ENCODE results near the gene RPS6KA6.

RPS6KA6 gene

DNA sequence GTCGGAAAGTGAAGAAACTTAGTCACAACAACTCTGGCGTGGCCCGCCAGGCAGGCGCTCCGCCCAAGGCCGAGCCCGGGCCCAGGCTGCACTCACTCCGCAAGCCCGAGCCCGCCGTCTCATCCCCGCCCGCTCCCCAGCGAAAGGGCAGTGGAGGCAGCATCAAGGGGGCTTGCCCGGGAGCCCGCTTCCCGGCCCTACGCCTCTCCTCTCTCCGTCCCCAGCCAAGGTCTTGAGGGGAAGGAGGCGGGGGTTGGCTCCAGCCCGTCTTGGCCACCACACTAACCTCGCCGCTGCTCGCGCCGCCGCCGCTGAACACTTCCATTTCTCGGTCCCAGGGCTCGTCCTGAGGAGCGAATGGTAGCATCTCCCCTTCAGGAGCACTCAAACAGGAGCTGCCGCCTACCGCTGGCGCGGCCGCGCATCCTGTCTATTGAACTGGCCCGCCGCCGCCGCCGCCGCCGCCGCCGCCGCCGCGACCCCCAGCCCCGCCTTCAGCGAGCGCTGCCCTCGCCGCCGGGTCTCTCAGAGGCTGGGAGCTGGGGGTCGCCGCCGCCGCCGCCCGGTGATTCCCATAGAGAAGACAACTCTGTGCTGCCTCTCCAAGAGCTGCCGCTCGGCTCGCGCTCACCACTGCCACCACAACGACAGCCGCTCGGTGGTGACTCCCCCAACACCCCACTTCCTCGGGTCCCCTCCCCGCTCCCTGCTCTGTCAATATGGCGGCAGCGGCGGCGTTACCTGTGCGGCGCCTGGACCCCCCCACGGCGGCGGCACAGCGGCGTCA lies at the start of gene RPS6KA6:
Gene RPS6KA6 (minus strand): TSS at position 667 of the 787 bp plus-strand sequence. CDS start 300 bp downstream, at position 367.
- no peaks in the 10 kb centered on the region for H3K4me1 ChIP-seq
- H3K27me3 ChIP-seq: peaks cover 22% of the 10 kb centered on the region
- no peaks in the 10 kb centered on the region for H3K36me3 ChIP-seq
- H4K20me1 ChIP-seq: no peaks in the 10 kb centered on the region
- H3K27ac ChIP-seq: no peak within 1 kb of the TSS
- H3K9me3 ChIP-seq: peaks cover 17% of the 10 kb centered on the region
- no peak within 1 kb of the TSS for H3K9ac ChIP-seq
- no peak for TF ChIP-seq Cebpa-rat (IDR thresholded peaks at IDR 0.05)
- no peak within 1 kb of the TSS for H3K4me3 ChIP-seq
- H3K4me2 ChIP-seq: no peak within 1 kb of the TSS

DNA sequence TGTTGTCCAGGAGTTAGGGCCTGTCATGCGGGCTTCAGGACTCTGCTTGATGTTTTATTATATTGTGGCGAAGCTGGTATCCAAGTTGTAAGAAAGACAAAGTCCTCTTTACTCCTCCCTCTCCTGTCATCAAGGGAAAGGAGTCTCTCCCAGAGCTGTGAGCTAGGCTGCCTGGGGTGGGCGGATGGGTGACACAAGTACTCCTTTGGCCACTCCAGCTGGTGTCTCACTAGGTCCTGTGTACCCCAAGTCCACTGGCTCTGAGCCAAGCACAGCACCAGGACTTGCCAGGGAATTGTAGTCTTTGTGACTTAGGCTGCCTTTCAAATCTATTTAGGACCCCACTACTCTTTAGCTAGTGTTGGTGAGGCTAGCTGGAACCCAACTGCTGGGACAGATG lies 36.7 kb upstream of the RPS6KA6 start:
- H3K36me3 ChIP-seq: no peaks in the 10 kb centered on the region
- no peak overlapping the region for H3K27ac ChIP-seq
- no peak overlapping the region for H3K9ac ChIP-seq
- H3K4me3 ChIP-seq: no peak overlapping the region
- no peak overlapping the region for H3K4me2 ChIP-seq
- peaks cover 83% of the 10 kb centered on the region for H3K27me3 ChIP-seq
- no peak for TF ChIP-seq Cebpa-rat (IDR thresholded peaks at IDR 0.05)
- H3K4me1 ChIP-seq: no peaks in the 10 kb centered on the region
- H4K20me1 ChIP-seq: no peaks in the 10 kb centered on the region
- no peaks in the 10 kb centered on the region for H3K9me3 ChIP-seq

DNA sequence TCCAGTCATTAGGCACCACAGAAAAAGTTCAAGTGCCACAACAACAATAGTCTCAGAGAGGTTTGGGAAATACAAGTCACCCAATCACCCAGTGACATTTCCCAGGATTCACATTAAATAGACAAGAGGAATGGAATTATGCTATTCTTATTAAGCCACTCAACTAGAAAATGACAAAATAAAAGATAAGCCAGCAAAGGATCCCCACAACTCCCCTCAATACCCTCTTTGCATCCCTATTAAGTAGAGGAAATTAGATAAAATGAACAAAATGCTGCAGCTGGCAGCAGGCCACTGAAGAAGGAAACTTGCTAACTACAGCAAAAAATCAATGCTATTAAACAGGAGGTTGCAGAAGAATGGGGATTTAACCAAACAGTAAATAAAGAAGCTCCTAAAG lies 35.3 kb upstream of the RPS6KA6 start:
- Histone ChIP-seq H3K9me3 (no peaks in the 10 kb centered on the region), H3K27me3 (peaks cover 83% of the 10 kb centered on the region), H3K4me1 (no peaks in the 10 kb centered on the region), H3K4me2 (no peak overlapping the region), H3K9ac (no peak overlapping the region), H3K27ac (no peak overlapping the region), H4K20me1 (no peaks in the 10 kb centered on the region), H3K4me3 (no peak overlapping the region), H3K36me3 (no peaks in the 10 kb centered on the region)
- TF ChIP-seq Cebpa-rat (IDR thresholded peaks at IDR 0.05): no peak

- TF ChIP-seq Cebpa-rat (IDR thresholded peaks at IDR 0.05): no peak
- no peak overlapping the region for H3K4me2 ChIP-seq
- H3K9ac ChIP-seq: no peak overlapping the region
- H3K9me3 ChIP-seq: no peaks in the 10 kb centered on the region
- no peaks in the 10 kb centered on the region for H4K20me1 ChIP-seq
- H3K27me3 ChIP-seq: peaks cover 91% of the 10 kb centered on the region
- no peaks in the 10 kb centered on the region for H3K36me3 ChIP-seq
- no peaks in the 10 kb centered on the region for H3K4me1 ChIP-seq
- H3K4me3 ChIP-seq: no peak overlapping the region
- H3K27ac ChIP-seq: no peak overlapping the region
Measured at GRCh38 chrX:84221181-84221580, 33.2 kb upstream of the RPS6KA6 start.

GRCh38 chrX:84219551-84219950 lies 31.6 kb upstream of the RPS6KA6 start:
- H3K9me3 ChIP-seq: no peaks in the 10 kb centered on the region
- no peak for TF ChIP-seq Cebpa-rat (IDR thresholded peaks at IDR 0.05)
- no peaks in the 10 kb centered on the region for H4K20me1 ChIP-seq
- no peaks in the 10 kb centered on the region for H3K36me3 ChIP-seq
- H3K27ac ChIP-seq: no peak overlapping the region
- no peaks in the 10 kb centered on the region for H3K4me1 ChIP-seq
- peaks cover 77% of the 10 kb centered on the region for H3K27me3 ChIP-seq
- no peak overlapping the region for H3K4me2 ChIP-seq
- H3K9ac ChIP-seq: no peak overlapping the region
- no peak overlapping the region for H3K4me3 ChIP-seq

DNA sequence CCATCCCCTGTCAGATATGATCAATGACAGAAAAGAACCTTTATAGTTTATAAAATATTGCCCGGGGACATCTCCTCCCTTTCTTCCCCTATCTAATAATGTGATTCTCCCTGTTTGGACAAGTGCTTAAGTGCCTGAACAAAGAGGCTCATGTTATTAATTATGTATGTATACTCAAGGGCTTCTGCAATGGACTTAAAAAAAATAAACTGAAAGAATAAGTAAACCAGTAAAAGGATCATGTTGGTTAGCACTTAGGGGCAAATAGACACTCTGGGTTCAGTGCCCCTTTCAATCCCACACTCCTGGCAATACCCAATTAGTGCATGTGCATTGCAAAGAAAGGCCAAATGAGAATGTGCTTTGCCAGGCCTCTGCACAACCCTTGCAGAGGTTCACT lies 30.7 kb upstream of the RPS6KA6 start:
- peaks cover 69% of the 10 kb centered on the region for H3K27me3 ChIP-seq
- H3K36me3 ChIP-seq: no peaks in the 10 kb centered on the region
- peaks cover 2% of the 10 kb centered on the region for H3K9me3 ChIP-seq
- no peak overlapping the region for H3K9ac ChIP-seq
- no peak overlapping the region for H3K4me2 ChIP-seq
- TF ChIP-seq Cebpa-rat (IDR thresholded peaks at IDR 0.05): no peak
- no peaks in the 10 kb centered on the region for H3K4me1 ChIP-seq
- no peaks in the 10 kb centered on the region for H4K20me1 ChIP-seq
- H3K27ac ChIP-seq: no peak overlapping the region
- no peak overlapping the region for H3K4me3 ChIP-seq

GRCh38 chrX:84216881-84217280 lies 28.9 kb upstream of the RPS6KA6 start:
- H3K27ac ChIP-seq: no peak overlapping the region
- H3K4me3 ChIP-seq: no peak overlapping the region
- no peaks in the 10 kb centered on the region for H3K36me3 ChIP-seq
- no peaks in the 10 kb centered on the region for H4K20me1 ChIP-seq
- H3K9me3 ChIP-seq: peaks cover 4% of the 10 kb centered on the region
- H3K27me3 ChIP-seq: peaks cover 55% of the 10 kb centered on the region
- no peak overlapping the region for H3K9ac ChIP-seq
- no peaks in the 10 kb centered on the region for H3K4me1 ChIP-seq
- no peak overlapping the region for H3K4me2 ChIP-seq
- no peak for TF ChIP-seq Cebpa-rat (IDR thresholded peaks at IDR 0.05)

DNA sequence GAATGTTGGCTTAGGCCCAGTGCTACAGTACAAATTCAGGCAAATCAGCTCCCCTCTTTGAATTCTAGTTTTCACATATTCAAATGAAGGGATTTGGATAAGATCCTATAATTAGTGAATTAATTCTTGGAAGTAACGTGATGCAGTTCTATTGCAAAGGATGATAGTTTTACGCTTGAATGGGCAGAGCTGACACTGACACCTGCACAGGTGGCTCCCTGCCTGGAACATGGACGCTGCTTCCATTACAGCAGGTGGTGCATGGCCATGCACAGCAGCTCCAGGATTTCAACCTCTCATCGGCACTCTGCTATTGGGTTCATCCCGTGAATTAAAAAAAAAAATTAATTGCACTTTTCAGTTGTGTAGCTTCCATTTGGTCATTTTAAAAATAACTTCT lies 28.4 kb upstream of the RPS6KA6 start:
- TF ChIP-seq Cebpa-rat (IDR thresholded peaks at IDR 0.05): no peak
- Histone ChIP-seq H3K27ac (no peak overlapping the region), H3K9ac (no peak overlapping the region), H3K36me3 (no peaks in the 10 kb centered on the region), H3K9me3 (peaks cover 4% of the 10 kb centered on the region), H3K4me1 (no peaks in the 10 kb centered on the region), H3K4me2 (no peak overlapping the region), H4K20me1 (no peaks in the 10 kb centered on the region), H3K4me3 (no peak overlapping the region), H3K27me3 (peaks cover 54% of the 10 kb centered on the region)

DNA sequence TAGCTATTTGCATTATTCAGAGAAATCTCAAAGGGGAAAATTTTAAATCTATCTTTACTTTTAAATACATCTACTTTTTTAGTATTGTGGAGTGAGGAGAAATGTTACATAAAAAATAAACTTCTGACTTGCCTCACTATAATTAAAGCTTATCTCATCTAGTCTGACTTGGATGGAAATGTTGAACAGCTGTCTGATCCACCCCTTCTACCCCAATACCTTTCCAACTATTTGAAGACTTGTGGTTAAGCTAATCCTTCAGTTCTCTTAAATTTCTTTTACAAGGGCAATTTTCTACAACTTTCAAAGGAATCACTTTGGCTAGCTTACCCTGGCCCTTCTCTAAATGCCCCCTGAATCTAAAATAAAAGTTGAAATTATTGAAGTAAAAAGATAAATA lies 17.3 kb upstream of the RPS6KA6 start:
- no peaks in the 10 kb centered on the region; the same call in 1 of the 2 replicates for H4K20me1 ChIP-seq
- peaks cover 59% of the 10 kb centered on the region for H3K27me3 ChIP-seq

GRCh38 chrX:84199688-84200087 lies 11.7 kb upstream of the RPS6KA6 start:
- Histone ChIP-seq H3K27me3 (peaks cover 26% of the 10 kb centered on the region), H3K9ac (no peak overlapping the region), H3K36me3 (no peaks in the 10 kb centered on the region), H3K4me1 (no peaks in the 10 kb centered on the region), H4K20me1 (no peaks in the 10 kb centered on the region; the same call in 1 of the 2 replicates), H3K9me3 (peaks cover 6% of the 10 kb centered on the region; the same call in 1 of the 2 replicates), H3K27ac (no peak overlapping the region), H3K4me2 (no peak overlapping the region), H3K4me3 (no peak overlapping the region)
- TF ChIP-seq Cebpa-rat (IDR thresholded peaks at IDR 0.05): no peak

More for the DNA sequence above, 17.3 kb upstream of the RPS6KA6 start:
- TF ChIP-seq Cebpa-rat (IDR thresholded peaks at IDR 0.05): no peak
- Histone ChIP-seq H3K36me3 (no peaks in the 10 kb centered on the region), H3K27ac (no peak overlapping the region), H3K4me1 (no peaks in the 10 kb centered on the region), H3K4me2 (no peak overlapping the region), H3K4me3 (no peak overlapping the region), H3K9ac (no peak overlapping the region), H3K9me3 (no peaks in the 10 kb centered on the region)

Measured in BLaER1 (cell line).